Ascending aorta (tissue), 2 donors: ENCODE measurements around the gene ZNF346. TPM values are rescaled to one million over a fixed set of nuclear protein-coding genes. Genes with fewer than 3 reads are reported as not detected.
"Not testable (repeated sequence)": the region's sequence is repeated elsewhere in the genome, so short reads cannot be mapped to it uniquely, and the experiment has no call there.

Source experiments
- DNase-seq, 2 donors: peaks; one replicate each; pipeline ENCODE4 v3.0.0-alpha.2; 2019; ENCODE audit warnings: low spot score in 2 of 2
- H3K27ac ChIP-seq, 2 donors: fragments of 200-600 bp; sonication (generic); one replicate each; pipeline ENCODE4 v1.5.1; 2016 to 2017; ENCODE audit warnings: mild to moderate bottlenecking in 1 of 2
- H3K27me3 ChIP-seq: fragments of 200-600 bp; sonication (generic); one replicate; pipeline ENCODE4 v1.5.1; 2017
- H3K36me3 ChIP-seq, 2 donors: fragments of 200-600 bp; sonication (generic); one replicate each; pipeline ENCODE4 v1.5.1; 2016
- H3K4me1 ChIP-seq, 2 donors: fragments of 200-600 bp; sonication (generic); one replicate each; pipeline ENCODE4 v1.5.1; 2016 to 2017; ENCODE audit warnings: mild to moderate bottlenecking in 1 of 2
- H3K4me3 ChIP-seq, 2 donors: fragments of 200-600 bp; sonication (generic); one replicate each; pipeline ENCODE4 v1.5.1; 2016 to 2017; ENCODE audit warnings: mild to moderate bottlenecking in 1 of 2
- H3K9me3 ChIP-seq, 2 donors: fragments of 200-600 bp; sonication (generic); one replicate each; pipeline ENCODE4 v1.5.1; 2016
- CTCF ChIP-seq, 3 experiments: fragments of 200-600 bp in 2 of 3; fragments of 450-650 bp in 1 of 3; sonication (generic) in 2 of 3; IDR thresholded peaks; one replicate each; pipeline ENCODE4 v1.5.1; 2016 to 2019; ENCODE audit warnings: antibody characterized with exemption in 3 of 3, mild to moderate bottlenecking in 1 of 3, moderate library complexity in 1 of 3
- intact Hi-C: fragments of 100-400 bp; cut with DNase I; formaldehyde crosslinking; loops from one replicate; pipeline ENCODE4 v1.15.1; 2023
- total RNA-seq: library from RNA; depleted of rRNA; stranded (reverse); fragments of >200 nt; gene quantifications from one replicate; pipeline ENCODE4 v1.1.0, GENCODE V29; 2016

The ZNF346 gene
- total RNA-seq, result 30.5 TPM

- peak; percentile 50 to 68 (median 54) for TF ChIP-seq CTCF (IDR thresholded peaks at IDR 0.05)
- no peaks in the 10 kb centered on the region for H3K9me3 ChIP-seq
- peak within 1 kb of the TSS; percentile 81 to 90 for H3K27ac ChIP-seq
- no peaks in the 10 kb centered on the region for H3K36me3 ChIP-seq
- H3K27me3 ChIP-seq, result no peaks in the 10 kb centered on the region
- DNase-seq, result peak; percentile 59 to 94
- H3K4me1 ChIP-seq, result peaks cover 0 to 7% of the 10 kb centered on the region in 2 donors
- intact Hi-C loops, result loop anchor here (1.0 kb wide), 1 partner anchor 16 kb away; the partner anchor contains the start of gene UIMC1
- peak within 1 kb of the TSS; percentile 89 to 99 for H3K4me3 ChIP-seq
Measured at GRCh38 chr5:177022386-177023302, at the start of gene ZNF346. TSS of gene ZNF346 (plus strand) at chr5:177022696. CDS start at chr5:177022739, 43 bp downstream.

- no peak for TF ChIP-seq CTCF (IDR thresholded peaks at IDR 0.05)
- intact Hi-C loops, result no loop called here
- Histone ChIP-seq H3K4me1 (no peaks in the 10 kb centered on the region), H3K27me3 (no peaks in the 10 kb centered on the region), H3K4me3 (no peak overlapping the region), H3K27ac (no peak overlapping the region), H3K36me3 (peaks cover 24 to 49% of the 10 kb centered on the region in 2 donors), H3K9me3 (no peaks in the 10 kb centered on the region)
- no peak for DNase-seq
Measured at GRCh38 chr5:176979669-176980068, 42.8 kb upstream of the ZNF346 start.

GRCh38 chr5:176980818-176981217 lies 41.7 kb upstream of the ZNF346 start:
- Histone ChIP-seq H3K4me1 (no peaks in the 10 kb centered on the region), H3K36me3 (peaks cover 24 to 38% of the 10 kb centered on the region in 2 donors), H3K27me3 (no peaks in the 10 kb centered on the region), H3K4me3 (no peak overlapping the region), H3K27ac (no peak overlapping the region), H3K9me3 (no peaks in the 10 kb centered on the region)
- no peak for DNase-seq
- intact Hi-C loops, result no loop called here
- TF ChIP-seq CTCF (IDR thresholded peaks at IDR 0.05), result no peak

GRCh38 chr5:176983112-176983511 lies 39.4 kb upstream of the ZNF346 start:
- DNase-seq, H3K9me3 ChIP-seq, H3K4me3 ChIP-seq, H3K4me1 ChIP-seq, H3K27ac ChIP-seq, H3K27me3 ChIP-seq, intact Hi-C loops: not testable (repeated sequence)
- H3K36me3 ChIP-seq, result peaks cover 24 to 37% of the 10 kb centered on the region in 2 donors

GRCh38 chr5:176983593-176983992 lies 38.9 kb upstream of the ZNF346 start:
- H3K4me3 ChIP-seq, intact Hi-C loops, H3K27me3 ChIP-seq, H3K27ac ChIP-seq, DNase-seq, H3K4me1 ChIP-seq, H3K9me3 ChIP-seq: not testable (repeated sequence)
- peaks cover 24 to 37% of the 10 kb centered on the region in 2 donors for H3K36me3 ChIP-seq

GRCh38 chr5:176984176-176984575 lies 38.3 kb upstream of the ZNF346 start:
- H3K27ac ChIP-seq, DNase-seq, H3K4me1 ChIP-seq, intact Hi-C loops, H3K27me3 ChIP-seq, H3K9me3 ChIP-seq, H3K4me3 ChIP-seq: not testable (repeated sequence)
- H3K36me3 ChIP-seq, result peaks cover 21 to 32% of the 10 kb centered on the region in 2 donors

- H3K27ac ChIP-seq, result no peak overlapping the region
- intact Hi-C loops, result no loop called here
- peaks cover 0 to 2% of the 10 kb centered on the region in 2 donors for H3K4me1 ChIP-seq
- peaks cover 9 to 21% of the 10 kb centered on the region in 2 donors for H3K36me3 ChIP-seq
- H3K9me3 ChIP-seq, result no peaks in the 10 kb centered on the region
- H3K27me3 ChIP-seq, result no peaks in the 10 kb centered on the region
- no peak for DNase-seq
- TF ChIP-seq CTCF (IDR thresholded peaks at IDR 0.05), result no peak
- H3K4me3 ChIP-seq, result no peak overlapping the region
Measured at GRCh38 chr5:176985516-176985915, 37.0 kb upstream of the ZNF346 start.
